HEK293 (cell line): ENCODE measurements around the gene SKIL.
A peak's percentile ranks its signal among the peaks of the same experiment; 100 is the strongest.

Source experiments
- CTCF ChIA-PET: fragments of 350-600 bp; formaldehyde crosslinking; extraction: SDS; loops from one replicate; lab custom pipeline; 2021; ENCODE audit warnings: antibody characterized with exemption; lab: Yijun Ruan, JAX
- POLR2A ChIA-PET: fragments of 300-600 bp; formaldehyde crosslinking; extraction: SDS; loops from one replicate; lab custom pipeline; 2020; ENCODE audit warnings: antibody characterized with exemption, inconsistent platforms; lab: Yijun Ruan, JAX
- H3K27ac ChIP-seq: fragments of 200-500 bp; sonication (Bioruptor generic); 2 replicates; pipeline ENCODE4 v1.5.1; 2014; ENCODE audit warnings: low read depth, low read length, control low read depth, inconsistent platforms; ENCODE audit errors: extremely low read depth
- H3K36me3 ChIP-seq, 2 experiments: fragments of 200-500 bp in 1 of 2; sonication (Bioruptor generic) in 1 of 2; 1 replicate in 1 of 2; 2 replicates in 1 of 2; pipeline ENCODE4 v1.5.1; 2014 to 2017; ENCODE audit warnings: inconsistent platforms in 2 of 2, low read length in 2 of 2; ENCODE audit not compliant: control insufficient read depth in 2 of 2, insufficient read depth in 1 of 2
- H3K4me1 ChIP-seq: fragments of 200-500 bp; sonication (Bioruptor generic); 2 replicates; pipeline ENCODE4 v1.5.1; 2014; ENCODE audit warnings: mild to moderate bottlenecking, low read length, inconsistent platforms; ENCODE audit not compliant: control insufficient read depth, insufficient read depth
- H3K4me3 ChIP-seq: 2 replicates; pipeline ENCODE4 v1.5.1; 2011; ENCODE audit warnings: low read depth, mild to moderate bottlenecking, control low read depth, low read length, moderate library complexity
- H3K9me3 ChIP-seq: fragments of 200-500 bp; sonication (Bioruptor generic); 2 replicates; pipeline ENCODE4 v1.5.1; 2014; ENCODE audit warnings: low read depth, low read length, inconsistent platforms; ENCODE audit not compliant: control insufficient read depth, insufficient read depth
- BCL11B ChIP-seq: fragments of 450-650 bp; formaldehyde crosslinking; IDR thresholded peaks from 2 replicates; pipeline ENCODE4 v1.5.1; 2016; ENCODE audit warnings: low read depth, missing biosample characterization, missing genetic modification characterization
- GLI2 ChIP-seq: fragments of 450-650 bp; formaldehyde crosslinking; IDR thresholded peaks from 2 replicates; pipeline ENCODE4; 2017; ENCODE audit warnings: missing biosample characterization, missing genetic modification characterization, low read depth, borderline replicate concordance
- HOXD13 ChIP-seq: sonication (generic); formaldehyde crosslinking; IDR thresholded peaks from 2 replicates; pipeline ENCODE4 v1.8.0; 2022; ENCODE audit warnings: missing genetic modification reagents, borderline replicate concordance
- TRIM28 ChIP-seq: IDR thresholded peaks from 2 replicates; pipeline ENCODE4 v1.6.1; 2011; ENCODE audit warnings: low read length, control low read depth, borderline replicate concordance
- WT1 ChIP-seq: fragments of 450-650 bp; formaldehyde crosslinking; IDR thresholded peaks from 2 replicates; pipeline ENCODE4 v1.5.1; 2016; ENCODE audit warnings: missing biosample characterization, missing genetic modification characterization
- ZBTB11 ChIP-seq: fragments of 450-650 bp; formaldehyde crosslinking; conservative IDR thresholded peaks from 2 replicates; pipeline ENCODE4 v1.5.1; 2016; ENCODE audit warnings: low read depth, missing biosample characterization, missing genetic modification characterization
- ZBTB7A ChIP-seq: fragments of 450-650 bp; formaldehyde crosslinking; IDR thresholded peaks from 2 replicates; pipeline ENCODE4 v1.5.1; 2016; ENCODE audit warnings: low read depth, missing biosample characterization, missing genetic modification characterization
- ZNF366 ChIP-seq: fragments of 450-650 bp; formaldehyde crosslinking; conservative IDR thresholded peaks from 2 replicates; pipeline ENCODE4 v1.5.1; 2016; ENCODE audit warnings: missing biosample characterization, missing genetic modification characterization
- ZNF660 ChIP-seq: fragments of 450-650 bp; IDR thresholded peaks from 2 replicates; pipeline ENCODE4 v1.5.1; 2018; ENCODE audit warnings: missing biosample characterization, mild to moderate bottlenecking, missing genetic modification characterization
- ZNF792 ChIP-seq: fragments of 450-650 bp; formaldehyde crosslinking; IDR thresholded peaks from 2 replicates; pipeline ENCODE4 v1.5.1; 2016; ENCODE audit warnings: missing biosample characterization, missing genetic modification characterization
- ZSCAN18 ChIP-seq: fragments of 450-650 bp; formaldehyde crosslinking; IDR thresholded peaks from 2 replicates; pipeline ENCODE4 v1.5.1; 2016; ENCODE audit warnings: missing biosample characterization, missing genetic modification characterization
- TF ChIP-seq, protein P1 (sequence below): fragments of 450-650 bp; formaldehyde crosslinking; IDR thresholded peaks from 2 replicates; pipeline ENCODE4 v1.5.1; 2016; ENCODE audit warnings: missing biosample characterization, missing genetic modification characterization
- TF ChIP-seq, protein P2 (sequence below): fragments of 450-650 bp; formaldehyde crosslinking; IDR thresholded peaks from 2 replicates; pipeline ENCODE4 v1.5.1; 2017; ENCODE audit warnings: missing biosample characterization, missing genetic modification characterization
- TF ChIP-seq, protein P3 (sequence below): fragments of 450-650 bp; formaldehyde crosslinking; optimal IDR thresholded peaks from 2 replicates; pipeline ENCODE3; 2016; ENCODE audit warnings: missing biosample characterization, mild to moderate bottlenecking, missing genetic modification characterization

Gene SKIL

DNA sequence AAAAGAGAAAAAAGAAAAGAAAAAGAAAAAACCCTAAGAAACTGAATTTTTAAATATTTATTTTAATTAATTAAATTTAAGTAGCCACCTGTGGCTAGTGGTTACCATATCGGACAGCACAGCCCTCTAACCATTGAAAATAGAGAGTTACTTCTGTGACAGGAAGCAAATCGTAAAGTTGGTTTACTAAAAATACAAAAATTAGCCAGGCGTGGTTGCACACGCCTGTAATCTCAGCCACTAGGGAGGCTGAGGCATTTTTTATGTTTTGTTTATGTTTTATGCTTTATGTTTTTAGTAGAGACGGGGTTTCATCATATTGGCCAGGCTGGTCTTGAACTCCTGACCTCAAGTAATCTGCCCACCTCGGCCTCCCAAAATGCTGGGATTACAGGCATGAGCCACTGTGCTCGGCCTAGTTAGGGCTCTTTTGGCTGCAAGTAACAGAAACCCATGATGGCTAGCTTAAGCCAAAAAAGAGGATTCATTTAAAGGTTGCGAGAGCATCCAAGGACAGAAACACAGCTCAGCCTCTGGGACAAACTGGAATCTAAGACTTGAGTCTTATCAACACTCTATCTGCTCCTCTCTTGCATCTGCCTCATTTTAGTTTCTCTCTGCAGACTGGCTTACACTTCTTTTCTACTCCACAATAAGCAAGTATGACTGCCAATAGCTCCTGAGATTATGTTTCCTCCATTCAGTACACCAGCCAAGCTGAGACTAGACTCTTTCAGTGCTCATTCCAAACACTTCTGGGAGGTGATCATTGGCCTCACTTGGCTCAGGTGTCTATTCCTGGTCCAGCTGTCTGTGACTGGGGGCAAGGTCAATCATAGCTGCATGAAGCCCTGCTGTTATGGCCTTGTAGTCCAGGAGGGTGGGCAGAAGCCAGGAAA lies 6.8 kb upstream of the SKIL start:
- H3K27ac ChIP-seq, result no peak overlapping the region
- POLR2A ChIA-PET, result no interaction called here
- no peaks in the 10 kb centered on the region for H3K36me3 ChIP-seq
- no peak overlapping the region for H3K4me3 ChIP-seq
- TF ChIP-seq GLI2 (tag by site-specific recombination), result no peak
- TF ChIP-seq ZNF792 (tag by site-specific recombination), result no peak
- TF ChIP-seq TRIM28, result 0 out of 2 replicates have a peak, but pooled peaks have one; percentile 24
- TF ChIP-seq, protein P1, sequence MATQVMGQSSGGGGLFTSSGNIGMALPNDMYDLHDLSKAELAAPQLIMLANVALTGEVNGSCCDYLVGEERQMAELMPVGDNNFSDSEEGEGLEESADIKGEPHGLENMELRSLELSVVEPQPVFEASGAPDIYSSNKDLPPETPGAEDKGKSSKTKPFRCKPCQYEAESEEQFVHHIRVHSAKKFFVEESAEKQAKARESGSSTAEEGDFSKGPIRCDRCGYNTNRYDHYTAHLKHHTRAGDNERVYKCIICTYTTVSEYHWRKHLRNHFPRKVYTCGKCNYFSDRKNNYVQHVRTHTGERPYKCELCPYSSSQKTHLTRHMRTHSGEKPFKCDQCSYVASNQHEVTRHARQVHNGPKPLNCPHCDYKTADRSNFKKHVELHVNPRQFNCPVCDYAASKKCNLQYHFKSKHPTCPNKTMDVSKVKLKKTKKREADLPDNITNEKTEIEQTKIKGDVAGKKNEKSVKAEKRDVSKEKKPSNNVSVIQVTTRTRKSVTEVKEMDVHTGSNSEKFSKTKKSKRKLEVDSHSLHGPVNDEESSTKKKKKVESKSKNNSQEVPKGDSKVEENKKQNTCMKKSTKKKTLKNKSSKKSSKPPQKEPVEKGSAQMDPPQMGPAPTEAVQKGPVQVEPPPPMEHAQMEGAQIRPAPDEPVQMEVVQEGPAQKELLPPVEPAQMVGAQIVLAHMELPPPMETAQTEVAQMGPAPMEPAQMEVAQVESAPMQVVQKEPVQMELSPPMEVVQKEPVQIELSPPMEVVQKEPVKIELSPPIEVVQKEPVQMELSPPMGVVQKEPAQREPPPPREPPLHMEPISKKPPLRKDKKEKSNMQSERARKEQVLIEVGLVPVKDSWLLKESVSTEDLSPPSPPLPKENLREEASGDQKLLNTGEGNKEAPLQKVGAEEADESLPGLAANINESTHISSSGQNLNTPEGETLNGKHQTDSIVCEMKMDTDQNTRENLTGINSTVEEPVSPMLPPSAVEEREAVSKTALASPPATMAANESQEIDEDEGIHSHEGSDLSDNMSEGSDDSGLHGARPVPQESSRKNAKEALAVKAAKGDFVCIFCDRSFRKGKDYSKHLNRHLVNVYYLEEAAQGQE, result no peak
- TF ChIP-seq ZSCAN18 (tag by site-specific recombination), result no peak
- TF ChIP-seq, protein P2, sequence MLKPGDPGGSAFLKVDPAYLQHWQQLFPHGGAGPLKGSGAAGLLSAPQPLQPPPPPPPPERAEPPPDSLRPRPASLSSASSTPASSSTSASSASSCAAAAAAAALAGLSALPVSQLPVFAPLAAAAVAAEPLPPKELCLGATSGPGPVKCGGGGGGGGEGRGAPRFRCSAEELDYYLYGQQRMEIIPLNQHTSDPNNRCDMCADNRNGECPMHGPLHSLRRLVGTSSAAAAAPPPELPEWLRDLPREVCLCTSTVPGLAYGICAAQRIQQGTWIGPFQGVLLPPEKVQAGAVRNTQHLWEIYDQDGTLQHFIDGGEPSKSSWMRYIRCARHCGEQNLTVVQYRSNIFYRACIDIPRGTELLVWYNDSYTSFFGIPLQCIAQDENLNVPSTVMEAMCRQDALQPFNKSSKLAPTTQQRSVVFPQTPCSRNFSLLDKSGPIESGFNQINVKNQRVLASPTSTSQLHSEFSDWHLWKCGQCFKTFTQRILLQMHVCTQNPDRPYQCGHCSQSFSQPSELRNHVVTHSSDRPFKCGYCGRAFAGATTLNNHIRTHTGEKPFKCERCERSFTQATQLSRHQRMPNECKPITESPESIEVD (tag by site-specific recombination), result 0 out of 2 replicates have a peak, but pooled peaks have one; percentile 23
- TF ChIP-seq, protein P3, sequence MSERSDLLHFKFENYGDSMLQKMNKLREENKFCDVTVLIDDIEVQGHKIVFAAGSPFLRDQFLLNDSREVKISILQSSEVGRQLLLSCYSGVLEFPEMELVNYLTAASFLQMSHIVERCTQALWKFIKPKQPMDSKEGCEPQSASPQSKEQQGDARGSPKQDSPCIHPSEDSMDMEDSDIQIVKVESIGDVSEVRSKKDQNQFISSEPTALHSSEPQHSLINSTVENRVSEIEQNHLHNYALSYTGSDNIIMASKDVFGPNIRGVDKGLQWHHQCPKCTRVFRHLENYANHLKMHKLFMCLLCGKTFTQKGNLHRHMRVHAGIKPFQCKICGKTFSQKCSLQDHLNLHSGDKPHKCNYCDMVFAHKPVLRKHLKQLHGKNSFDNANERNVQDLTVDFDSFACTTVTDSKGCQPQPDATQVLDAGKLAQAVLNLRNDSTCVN, result no peak
- no peak for TF ChIP-seq ZBTB7A
- TF ChIP-seq WT1 (tag by site-specific recombination), result 0 out of 2 replicates have a peak, but pooled peaks have one; percentile 21
- TF ChIP-seq ZBTB11 (tag by site-specific recombination), result no peak
- no peak for TF ChIP-seq HOXD13
- no peak for TF ChIP-seq ZNF660
- TF ChIP-seq BCL11B (tag by site-specific recombination), result no peak
- no peak for TF ChIP-seq ZNF366 (tag by site-specific recombination)
- TF ChIP-seq, all 188 proteins: peak for 3
- CTCF ChIA-PET, result no interaction called here
- Histone ChIP-seq H3K4me1 (no peaks in the 10 kb centered on the region), H3K9me3 (no peaks in the 10 kb centered on the region)
